GM20000 (cell line): ENCODE results near the gene G3BP1.
"Not testable (repeated sequence)": the region's sequence is repeated elsewhere in the genome, so short reads cannot be mapped to it uniquely, and the experiment has no call there.

Source experiments
- DNase-seq: peaks from one replicate; pipeline ENCODE4 v3.0.0; 2012; ENCODE audit warnings: low spot score
- CTCF ChIP-seq: IDR thresholded peaks from 2 replicates; pipeline ENCODE4 v1.5.1; 2012; ENCODE audit warnings: mild to moderate bottlenecking, control low read depth; ENCODE audit errors: extremely low read depth, missing control alignments

The G3BP1 gene

GRCh38 chr5:151771259-151772028 lies at the start of gene G3BP1:
Gene G3BP1 (plus strand): TSS chr5:151771954. CDS start chr5:151786621, 14,667 bp downstream.
- peak; percentile 99 for DNase-seq

GRCh38 chr5:151722546-151722945 lies 49.2 kb upstream of the G3BP1 start:
- DNase-seq: no peak
- TF ChIP-seq CTCF: no peak

More at GRCh38 chr5:151771259-151772028, at the start of gene G3BP1:
- peak; percentile 57 for TF ChIP-seq CTCF

- TF ChIP-seq CTCF: no peak
- DNase-seq: no peak
Observed at GRCh38 chr5:151724360-151724759, 47.4 kb upstream of the G3BP1 start.

- DNase-seq: not testable (repeated sequence)
Observed at GRCh38 chr5:151729597-151729996, 42.2 kb upstream of the G3BP1 start.

- no peak for DNase-seq
- TF ChIP-seq CTCF: no peak
Observed at GRCh38 chr5:151730381-151730780, 41.4 kb upstream of the G3BP1 start.

- no peak for DNase-seq
- TF ChIP-seq CTCF: no peak
Observed at GRCh38 chr5:151733358-151734063, 38.2 kb upstream of the G3BP1 start.

- no peak for TF ChIP-seq CTCF
- no peak for DNase-seq
Observed at GRCh38 chr5:151734064-151734408, 37.7 kb upstream of the G3BP1 start.
